ENCODE data around the gene UROC1. TPM values are rescaled to one million over a fixed set of nuclear protein-coding genes. Genes with fewer than 3 reads are reported as not detected.

Gene UROC1
- total RNA-seq, 1 experiment from 2014 or later: not detected

DNA sequence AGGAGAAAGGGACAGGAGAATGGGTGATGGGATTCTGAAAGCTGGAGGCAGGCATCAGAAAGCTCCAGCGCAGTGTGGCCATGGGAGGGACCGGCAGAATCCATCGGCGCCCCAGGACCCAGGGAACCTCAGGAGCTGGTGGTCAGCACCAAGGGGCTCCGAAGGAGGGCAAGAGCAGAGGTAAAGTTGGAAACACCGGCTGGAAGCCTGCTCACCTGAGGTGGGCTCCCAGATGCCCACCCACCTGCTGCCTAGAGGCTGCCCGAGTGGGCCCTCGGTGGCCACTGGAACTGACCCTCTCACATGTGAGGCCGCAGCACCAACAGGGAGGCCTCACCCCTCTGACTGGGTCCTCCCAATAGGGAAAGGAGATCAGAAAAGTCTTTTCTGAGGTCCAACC lies 31.6 kb downstream of the UROC1 start:
- no peaks in the 10 kb centered on the region for H3K23me2 ChIP-seq (ENCODE audit: insufficient read length, low read depth, low read length, poor library complexity, severe bottlenecking)
- peaks cover 6% of the 10 kb centered on the region for H3K27me3 Mint-ChIP-seq (ENCODE audit: low read depth)
- no peak overlapping the region for H2BK120ac ChIP-seq (ENCODE audit: low read depth, low read length, poor library complexity, severe bottlenecking)
- H2BK20ac ChIP-seq (ENCODE audit: low read depth, low read length, poor library complexity, severe bottlenecking): no peak overlapping the region
- no CpG with 5 or more reads among the region's 9 CpGs for WGBS (ENCODE audit: extremely low coverage, insufficient read length, low lambda C conversion rate)
- no peaks in the 10 kb centered on the region for H4K20me1 ChIP-seq (ENCODE audit: control insufficient read depth, insufficient read depth, insufficient read length)
- H2BK5ac ChIP-seq (ENCODE audit: insufficient read length, low read length): no peak overlapping the region
- no peak overlapping the region for H4K5ac ChIP-seq (ENCODE audit: insufficient read length, low read depth, low read length)
- H3K79me1 ChIP-seq (ENCODE audit: insufficient read depth, low read depth, low read length, poor library complexity, severe bottlenecking): no peaks in the 10 kb centered on the region
- H2AK5ac ChIP-seq (ENCODE audit: insufficient read length, low read length): no peak overlapping the region
- H3K4me2 ChIP-seq (ENCODE audit: insufficient read depth, insufficient read length, low read length): no peak overlapping the region
- peaks cover 32 to 41% of the 10 kb centered on the region in 2 experiments for H3K4me1 Mint-ChIP-seq
- H3K23ac ChIP-seq (ENCODE audit: insufficient read length, low read depth, low read length): no peak overlapping the region
- TF ChIP-seq, protein P1, sequence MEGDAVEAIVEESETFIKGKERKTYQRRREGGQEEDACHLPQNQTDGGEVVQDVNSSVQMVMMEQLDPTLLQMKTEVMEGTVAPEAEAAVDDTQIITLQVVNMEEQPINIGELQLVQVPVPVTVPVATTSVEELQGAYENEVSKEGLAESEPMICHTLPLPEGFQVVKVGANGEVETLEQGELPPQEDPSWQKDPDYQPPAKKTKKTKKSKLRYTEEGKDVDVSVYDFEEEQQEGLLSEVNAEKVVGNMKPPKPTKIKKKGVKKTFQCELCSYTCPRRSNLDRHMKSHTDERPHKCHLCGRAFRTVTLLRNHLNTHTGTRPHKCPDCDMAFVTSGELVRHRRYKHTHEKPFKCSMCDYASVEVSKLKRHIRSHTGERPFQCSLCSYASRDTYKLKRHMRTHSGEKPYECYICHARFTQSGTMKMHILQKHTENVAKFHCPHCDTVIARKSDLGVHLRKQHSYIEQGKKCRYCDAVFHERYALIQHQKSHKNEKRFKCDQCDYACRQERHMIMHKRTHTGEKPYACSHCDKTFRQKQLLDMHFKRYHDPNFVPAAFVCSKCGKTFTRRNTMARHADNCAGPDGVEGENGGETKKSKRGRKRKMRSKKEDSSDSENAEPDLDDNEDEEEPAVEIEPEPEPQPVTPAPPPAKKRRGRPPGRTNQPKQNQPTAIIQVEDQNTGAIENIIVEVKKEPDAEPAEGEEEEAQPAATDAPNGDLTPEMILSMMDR (conservative IDR thresholded peaks at IDR 0.05): no peak
- H3K27ac ChIP-seq (ENCODE audit: insufficient read length, low read depth, low read length): no peak overlapping the region
- H3K4me3 Mint-ChIP-seq: no peak overlapping the region
- no peak overlapping the region for H3K56ac ChIP-seq (ENCODE audit: insufficient read length, low read depth, low read length)
- no peak overlapping the region for H3K14ac ChIP-seq (ENCODE audit: insufficient read depth, low read length)
- H3K4me1 ChIP-seq (ENCODE audit: insufficient read depth, low read length): peaks cover 8% of the 10 kb centered on the region; the same call in 1 of the 2 replicates
- no peak for DNase-seq
- H3K4ac ChIP-seq (ENCODE audit: low read depth, low read length): no peak overlapping the region; the same call in 1 of the 2 replicates
- no peak overlapping the region for H3K18ac ChIP-seq (ENCODE audit: insufficient read length, low read depth, low read length)
- no peak overlapping the region for H2BK15ac ChIP-seq (ENCODE audit: low read depth, low read length)
- no peak overlapping the region for H3T11ph ChIP-seq (ENCODE audit: low read length)
- H4K91ac ChIP-seq (ENCODE audit: insufficient read length, low read depth, low read length): no peak overlapping the region
- no peaks in the 10 kb centered on the region for H3K27me3 ChIP-seq (ENCODE audit: insufficient read depth, low read length)
- no peaks in the 10 kb centered on the region for H3K79me2 ChIP-seq (ENCODE audit: insufficient read depth, low read length)
- H3K9me3 Mint-ChIP-seq: no peaks in the 10 kb centered on the region; a peak in 1 of 5 replicates
- H2AFZ ChIP-seq (ENCODE audit: low read length): no peak overlapping the region
- H3K36me3 Mint-ChIP-seq (ENCODE audit: insufficient read depth in 1 of 3, low read depth in 3 of 3): no peaks in the 10 kb centered on the region
- H3K27ac Mint-ChIP-seq: no peak overlapping the region
- H2BK12ac ChIP-seq (ENCODE audit: insufficient read length, low read depth, low read length): no peak overlapping the region
- no peak overlapping the region for H4K8ac ChIP-seq (replicated peaks; ENCODE audit: insufficient read length, low read depth, low read length)
- H3K9me3 ChIP-seq (ENCODE audit: control insufficient read depth, low read depth, low read length): no peaks in the 10 kb centered on the region
- H3K9ac ChIP-seq (ENCODE audit: extremely low read depth, insufficient read length, low read length): no peak overlapping the region
